Measurements from ENCODE around the gene TBX2. TPM values are rescaled to one million over a fixed set of nuclear protein-coding genes. Genes with fewer than 3 reads are reported as not detected.

The TBX2 gene
- total and polyA plus RNA-seq, 2 of the 13 experiments (the other 11 are each of a cell fraction or from before 2014, with no cell fraction given): 2.8 to 15.3 TPM

- no peak for TF ChIP-seq ZBTB8A (CRISPR knock-in tag; IDR thresholded peaks at IDR 0.05; ENCODE audit: borderline replicate concordance, low read depth)
- TF ChIP-seq, protein P1, sequence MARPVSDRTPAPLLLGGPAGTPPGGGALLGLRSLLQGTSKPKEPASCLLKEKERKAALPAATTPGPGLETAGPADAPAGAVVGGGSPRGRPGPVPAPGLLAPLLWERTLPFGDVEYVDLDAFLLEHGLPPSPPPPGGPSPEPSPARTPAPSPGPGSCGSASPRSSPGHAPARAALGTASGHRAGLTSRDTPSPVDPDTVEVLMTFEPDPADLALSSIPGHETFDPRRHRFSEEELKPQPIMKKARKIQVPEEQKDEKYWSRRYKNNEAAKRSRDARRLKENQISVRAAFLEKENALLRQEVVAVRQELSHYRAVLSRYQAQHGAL (CRISPR knock-in tag; IDR thresholded peaks at IDR 0.05; ENCODE audit: not compliant biosample characterization): no peak
- TF ChIP-seq HNRNPH1 (optimal IDR thresholded peaks at IDR 0.05; ENCODE audit: low read depth, low read length): no peak
- no peak for TF ChIP-seq PAF1 (CRISPR knock-in tag; IDR thresholded peaks at IDR 0.05)
- TF ChIP-seq YEATS2 (CRISPR knock-in tag; IDR thresholded peaks at IDR 0.05; ENCODE audit: borderline replicate concordance): peak; percentile 61; the same call in 1 of the 2 replicates
- no peak for TF ChIP-seq ZIK1 (CRISPR knock-in tag; IDR thresholded peaks at IDR 0.05; ENCODE audit: borderline replicate concordance, low read depth)
- peak; percentile 81 for TF ChIP-seq SAP130 (CRISPR knock-in tag; IDR thresholded peaks at IDR 0.05; ENCODE audit: low read depth)
- TF ChIP-seq ZFP82 (CRISPR knock-in tag; IDR thresholded peaks at IDR 0.05; ENCODE audit: borderline replicate concordance): no peak
- TF ChIP-seq ZNF431 (CRISPR knock-in tag; IDR thresholded peaks at IDR 0.05; ENCODE audit: borderline replicate concordance, low read depth): no peak
- TF ChIP-seq DRAP1 (CRISPR knock-in tag; IDR thresholded peaks at IDR 0.05): no peak; the same call in 1 of the 2 replicates
- TF ChIP-seq, protein P2, sequence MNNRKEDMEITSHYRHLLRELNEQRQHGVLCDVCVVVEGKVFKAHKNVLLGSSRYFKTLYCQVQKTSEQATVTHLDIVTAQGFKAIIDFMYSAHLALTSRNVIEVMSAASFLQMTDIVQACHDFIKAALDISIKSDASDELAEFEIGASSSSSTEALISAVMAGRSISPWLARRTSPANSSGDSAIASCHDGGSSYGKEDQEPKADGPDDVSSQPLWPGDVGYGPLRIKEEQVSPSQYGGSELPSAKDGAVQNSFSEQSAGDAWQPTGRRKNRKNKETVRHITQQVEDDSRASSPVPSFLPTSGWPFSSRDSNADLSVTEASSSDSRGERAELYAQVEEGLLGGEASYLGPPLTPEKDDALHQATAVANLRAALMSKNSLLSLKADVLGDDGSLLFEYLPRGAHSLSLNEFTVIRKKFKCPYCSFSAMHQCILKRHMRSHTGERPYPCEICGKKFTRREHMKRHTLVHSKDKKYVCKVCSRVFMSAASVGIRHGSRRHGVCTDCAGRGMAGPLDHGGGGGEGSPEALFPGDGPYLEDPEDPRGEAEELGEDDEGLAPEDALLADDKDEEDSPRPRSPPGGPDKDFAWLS (CRISPR knock-in tag; IDR thresholded peaks at IDR 0.05; ENCODE audit: borderline replicate concordance): no peak
- TF ChIP-seq ZNF446 (CRISPR knock-in tag; IDR thresholded peaks at IDR 0.05): no peak
- TF ChIP-seq SMYD3 (CRISPR knock-in tag; IDR thresholded peaks at IDR 0.05): peak; percentile 22; the same call in 1 of the 2 replicates
- peak; percentile 93 for TF ChIP-seq FOXA3 (CRISPR knock-in tag; IDR thresholded peaks at IDR 0.05)
- no peak for TF ChIP-seq HNRNPUL1 (IDR thresholded peaks at IDR 0.05; ENCODE audit: low read depth, low read length)
- no peak for TF ChIP-seq PLRG1 (conservative IDR thresholded peaks at IDR 0.05)
- TF ChIP-seq, protein P3, sequence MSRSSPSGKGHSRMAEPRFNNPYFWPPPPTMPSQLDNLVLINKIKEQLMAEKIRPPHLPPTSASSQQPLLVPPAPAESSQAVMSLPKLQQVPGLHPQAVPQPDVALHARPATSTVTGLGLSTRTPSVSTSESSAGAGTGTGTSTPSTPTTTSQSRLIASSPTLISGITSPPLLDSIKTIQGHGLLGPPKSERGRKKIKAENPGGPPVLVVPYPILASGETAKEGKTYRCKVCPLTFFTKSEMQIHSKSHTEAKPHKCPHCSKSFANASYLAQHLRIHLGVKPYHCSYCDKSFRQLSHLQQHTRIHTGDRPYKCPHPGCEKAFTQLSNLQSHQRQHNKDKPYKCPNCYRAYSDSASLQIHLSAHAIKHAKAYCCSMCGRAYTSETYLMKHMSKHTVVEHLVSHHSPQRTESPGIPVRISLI (CRISPR knock-in tag; IDR thresholded peaks at IDR 0.05; ENCODE audit: borderline replicate concordance): peak; percentile 98
- TF ChIP-seq, protein P4, sequence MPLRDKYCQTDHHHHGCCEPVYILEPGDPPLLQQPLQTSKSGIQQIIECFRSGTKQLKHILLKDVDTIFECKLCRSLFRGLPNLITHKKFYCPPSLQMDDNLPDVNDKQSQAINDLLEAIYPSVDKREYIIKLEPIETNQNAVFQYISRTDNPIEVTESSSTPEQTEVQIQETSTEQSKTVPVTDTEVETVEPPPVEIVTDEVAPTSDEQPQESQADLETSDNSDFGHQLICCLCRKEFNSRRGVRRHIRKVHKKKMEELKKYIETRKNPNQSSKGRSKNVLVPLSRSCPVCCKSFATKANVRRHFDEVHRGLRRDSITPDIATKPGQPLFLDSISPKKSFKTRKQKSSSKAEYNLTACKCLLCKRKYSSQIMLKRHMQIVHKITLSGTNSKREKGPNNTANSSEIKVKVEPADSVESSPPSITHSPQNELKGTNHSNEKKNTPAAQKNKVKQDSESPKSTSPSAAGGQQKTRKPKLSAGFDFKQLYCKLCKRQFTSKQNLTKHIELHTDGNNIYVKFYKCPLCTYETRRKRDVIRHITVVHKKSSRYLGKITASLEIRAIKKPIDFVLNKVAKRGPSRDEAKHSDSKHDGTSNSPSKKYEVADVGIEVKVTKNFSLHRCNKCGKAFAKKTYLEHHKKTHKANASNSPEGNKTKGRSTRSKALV (CRISPR knock-in tag; IDR thresholded peaks at IDR 0.05): no peak
- TF ChIP-seq TMF1 (CRISPR knock-in tag; IDR thresholded peaks at IDR 0.05; ENCODE audit: low read depth): no peak
- no peak for TF ChIP-seq ZNF790 (CRISPR knock-in tag; IDR thresholded peaks at IDR 0.05; ENCODE audit: borderline replicate concordance)
- TF ChIP-seq ZNF577 (CRISPR knock-in tag; IDR thresholded peaks at IDR 0.05; ENCODE audit: borderline replicate concordance, low read depth): no peak
- no peak for TF ChIP-seq MTA3 (CRISPR knock-in tag; IDR thresholded peaks at IDR 0.05)
- no peak for TF ChIP-seq KLF9 (CRISPR knock-in tag; IDR thresholded peaks at IDR 0.05; ENCODE audit: low read depth)
- no peak for TF ChIP-seq MBD4 (IDR thresholded peaks at IDR 0.05; ENCODE audit: borderline replicate concordance, low read length)
Measured at GRCh38 chr17:61363601-61364462, 35.8 kb upstream of the TBX2 start (continued).
